Fibroblast of gingiva (primary cell): Measurements from ENCODE around the gene LRRN1.

Experiments used
- DNase-seq: peaks from one replicate; pipeline ENCODE4 v3.0.0-alpha.2; 2011; ENCODE audit warnings: low read depth

The LRRN1 gene

DNA sequence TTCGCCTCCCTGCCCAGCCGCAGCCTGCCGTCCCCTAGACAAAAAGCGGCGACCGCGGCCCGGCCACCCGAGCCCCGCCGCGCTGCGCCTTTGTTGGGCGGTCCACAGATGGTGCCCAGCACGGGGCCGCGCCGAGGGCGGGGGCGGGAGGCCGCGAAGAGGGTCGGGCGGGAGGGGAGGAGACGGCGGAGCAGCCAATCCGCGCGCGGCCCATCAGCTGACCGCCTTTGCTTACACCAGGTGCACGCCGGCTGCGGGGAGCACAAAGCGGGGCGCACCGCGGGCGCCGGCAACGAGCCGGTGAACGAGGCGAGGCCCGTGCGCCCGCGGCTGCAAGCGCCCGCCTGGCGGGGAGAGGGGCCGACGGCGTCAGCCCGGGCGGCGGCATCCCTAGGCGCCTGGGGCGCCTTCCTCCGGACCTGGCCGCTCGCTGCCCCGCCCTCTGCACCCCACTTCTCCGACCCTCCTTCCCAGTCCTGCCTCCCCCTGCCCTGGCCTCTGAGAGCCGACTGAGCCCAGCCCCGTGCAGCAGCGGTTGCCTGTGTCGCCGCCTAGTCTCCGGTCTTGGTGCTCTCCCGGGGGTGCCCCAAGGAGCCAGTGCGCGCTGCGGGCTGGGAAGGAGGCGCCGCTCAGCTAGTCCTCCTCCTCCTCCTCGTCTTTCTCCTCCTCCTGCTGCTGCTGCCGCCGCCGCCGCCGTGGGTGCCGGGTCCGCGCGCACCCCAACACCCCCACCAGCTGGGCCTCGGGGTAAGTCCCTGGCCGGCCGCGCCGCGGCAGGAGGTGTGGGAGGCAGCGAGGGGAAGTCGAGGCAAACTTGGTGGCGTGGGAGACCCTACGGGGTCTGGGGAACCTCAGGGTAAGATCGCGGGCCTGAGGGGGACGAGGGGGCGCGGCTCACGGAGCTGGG lies at the start of gene LRRN1:
Gene LRRN1, plus strand, starts transcription at position 259 of the 907 bp plus-strand sequence. CDS start 45,211 bp downstream, outside the sequence.
- no peak for DNase-seq

- no peak for DNase-seq
Measured at GRCh38 chr3:3753416-3753815, 45.8 kb upstream of the LRRN1 start.

- DNase-seq: no peak
Measured at GRCh38 chr3:3765661-3766060, 33.6 kb upstream of the LRRN1 start.

- no peak for DNase-seq
Measured at GRCh38 chr3:3766140-3766539, 33.1 kb upstream of the LRRN1 start.

- no peak for DNase-seq
Measured at GRCh38 chr3:3771094-3771493, 28.1 kb upstream of the LRRN1 start.

DNA sequence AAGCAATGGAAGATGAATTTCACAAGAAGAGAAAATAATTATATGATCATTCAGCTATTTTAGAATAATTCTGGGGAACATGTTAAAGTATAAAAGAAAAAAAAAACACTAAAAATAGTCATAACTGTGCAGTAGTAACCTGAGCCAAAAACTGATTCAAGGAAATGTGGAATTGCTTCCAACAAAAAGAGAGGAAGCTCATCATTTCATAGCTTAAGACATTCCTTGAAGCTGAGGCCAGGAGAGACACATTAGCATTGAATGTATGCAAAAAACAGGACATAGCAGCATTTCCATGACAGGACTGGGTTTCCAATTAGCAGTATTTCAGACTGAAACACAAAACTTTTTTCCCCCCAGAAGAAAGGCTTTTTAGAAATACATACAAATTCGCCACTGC lies 27.7 kb upstream of the LRRN1 start:
- DNase-seq: no peak

- DNase-seq: no peak
Measured at GRCh38 chr3:3772338-3772737, 26.9 kb upstream of the LRRN1 start.

- no peak for DNase-seq
Measured at GRCh38 chr3:3772920-3773319, 26.3 kb upstream of the LRRN1 start.

DNA sequence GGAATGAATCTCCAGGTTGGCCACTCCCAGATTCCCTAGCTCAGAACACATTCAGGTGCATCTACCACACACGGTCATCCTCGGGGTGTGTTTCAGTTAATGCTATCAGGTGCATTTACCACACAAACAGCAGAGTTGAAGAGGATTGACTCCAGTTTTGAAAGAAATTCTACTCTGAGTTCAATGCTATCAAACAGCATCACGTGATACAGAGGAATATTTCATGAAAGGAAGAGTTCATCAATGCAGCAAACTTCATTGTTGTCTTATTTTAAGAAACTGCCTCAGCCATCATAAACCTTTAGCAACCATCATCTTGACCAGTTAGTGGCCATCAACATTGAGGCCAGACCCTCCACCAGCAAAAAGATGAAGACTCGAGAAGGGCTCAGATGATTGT lies 22.6 kb upstream of the LRRN1 start:
- DNase-seq: no peak

GRCh38 chr3:3778216-3778615 lies 21.0 kb upstream of the LRRN1 start:
- DNase-seq: no peak

- no peak for DNase-seq
Measured at GRCh38 chr3:3778641-3779270, 20.5 kb upstream of the LRRN1 start.

- DNase-seq: no peak
Measured at GRCh38 chr3:3782457-3782856, 16.8 kb upstream of the LRRN1 start.

DNA sequence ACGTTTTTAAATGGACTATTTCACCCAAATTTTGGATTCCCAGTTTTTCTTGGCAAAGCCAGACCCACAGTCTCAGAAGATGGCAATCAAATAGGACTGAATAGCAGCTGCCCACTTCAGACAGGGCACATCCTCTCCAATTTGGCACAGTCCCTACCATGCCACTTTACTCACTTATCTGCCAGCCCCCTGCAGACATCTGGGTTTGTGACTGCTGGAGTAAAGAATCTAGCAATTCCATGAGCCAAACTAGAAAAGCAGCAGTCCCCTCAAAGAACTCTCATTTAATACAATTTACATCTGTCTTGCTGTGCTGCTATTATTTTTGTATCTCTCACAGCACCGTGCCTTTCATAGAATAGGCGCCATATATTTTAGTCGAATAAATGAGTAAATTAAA lies 16.0 kb upstream of the LRRN1 start:
- DNase-seq: no peak

- no peak for DNase-seq
Measured at GRCh38 chr3:3783696-3784095, 15.5 kb upstream of the LRRN1 start.

GRCh38 chr3:3792391-3792790 lies 6.8 kb upstream of the LRRN1 start:
- DNase-seq: no peak

GRCh38 chr3:3798631-3799113 lies 559 bp upstream of the LRRN1 start:
- DNase-seq: no peak

DNA sequence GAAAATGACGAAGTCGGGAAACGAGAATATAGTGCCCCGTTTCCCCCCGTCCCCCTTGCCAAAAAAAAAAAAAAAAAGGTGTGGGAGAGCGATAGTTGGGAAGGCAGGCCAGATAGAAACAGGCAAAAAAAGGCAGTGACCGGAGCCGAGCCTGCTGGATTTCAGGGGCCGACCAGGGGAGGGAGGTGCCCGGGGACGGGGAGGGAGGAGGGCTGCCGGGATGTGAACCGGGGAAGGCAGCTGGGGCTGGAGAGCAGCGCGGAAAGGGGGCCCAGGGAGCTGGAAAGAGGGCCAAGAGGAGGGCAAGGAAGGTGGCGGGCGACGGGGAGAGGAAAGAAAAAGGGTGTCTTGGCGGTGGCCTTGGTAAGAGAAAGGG lies 837 bp downstream of the LRRN1 start:
- no peak for DNase-seq

GRCh38 chr3:3800685-3801493 lies 1.7 kb downstream of the LRRN1 start:
- no peak for DNase-seq

- no peak for DNase-seq
Measured at GRCh38 chr3:3801494-3801841, 2.2 kb downstream of the LRRN1 start.

GRCh38 chr3:3802046-3802445 lies 2.8 kb downstream of the LRRN1 start:
- no peak for DNase-seq

GRCh38 chr3:3804560-3804959 lies 5.3 kb downstream of the LRRN1 start:
- no peak for DNase-seq

DNA sequence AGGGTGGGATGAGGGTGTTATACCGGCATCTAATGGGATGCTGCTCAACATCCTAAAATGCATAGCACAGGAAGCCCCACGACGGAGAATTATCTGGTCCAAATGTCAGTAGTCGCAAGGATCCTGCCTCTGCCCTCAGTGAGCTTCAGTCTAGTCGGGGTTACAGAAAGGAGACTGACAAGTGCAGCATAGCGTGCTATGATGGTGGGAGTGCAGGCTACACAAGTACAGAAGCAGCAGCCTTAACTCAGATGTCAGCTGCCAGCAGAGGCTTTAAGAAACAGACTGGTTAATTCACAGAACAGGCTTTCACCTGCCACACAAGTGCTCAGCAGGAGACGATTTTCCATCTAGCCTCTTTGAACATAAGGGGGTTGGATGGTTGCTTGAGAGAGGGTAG lies 6.9 kb downstream of the LRRN1 start:
- no peak for DNase-seq

- no peak for DNase-seq
Measured at GRCh38 chr3:3806856-3807255, 7.6 kb downstream of the LRRN1 start.
